Tibial nerve (tissue), 4 donors: ENCODE results near the gene TTC7B. TPM values are rescaled to one million over a fixed set of nuclear protein-coding genes. Genes with fewer than 3 reads are reported as not detected.
A peak's percentile ranks its signal among the peaks of the same experiment; 100 is the strongest.

ENCODE experiments used
- DNase-seq, 2 donors: peaks; one replicate each; pipeline ENCODE4 v3.0.0-alpha.2; 2019; ENCODE audit warnings: low spot score in 2 of 2
- H3K27ac ChIP-seq, 4 donors: fragments of 200-600 bp; sonication (generic) in 3 of 4; one replicate each; pipeline ENCODE4 v1.5.1; 2017 to 2019; ENCODE audit warnings: mild to moderate bottlenecking in 1 of 4
- H3K27me3 ChIP-seq, 2 donors: fragments of 200-600 bp; sonication (generic) in 1 of 2; one replicate each; pipeline versions ENCODE4 v1.5.1 to v1.6.0; 2017 to 2019
- H3K36me3 ChIP-seq, 3 donors: fragments of 200-600 bp; sonication (generic); one replicate each; pipeline ENCODE4 v1.5.1; 2018 to 2019
- H3K4me1 ChIP-seq, 4 donors: fragments of 200-600 bp; sonication (generic) in 3 of 4; one replicate each; pipeline ENCODE4 v1.5.1; 2017 to 2019
- H3K4me3 ChIP-seq, 4 donors: fragments of 200-600 bp; sonication (generic) in 3 of 4; one replicate each; pipeline ENCODE4 v1.5.1; 2017 to 2019; ENCODE audit warnings: mild to moderate bottlenecking in 1 of 4, moderate library complexity in 1 of 4
- H3K9me3 ChIP-seq, 4 donors: fragments of 200-600 bp; sonication (generic) in 3 of 4; one replicate each; pipeline ENCODE4 v1.5.1; 2017 to 2019
- EP300 ChIP-seq, 2 donors: sonication (generic); formaldehyde crosslinking; IDR thresholded peaks; one replicate each; pipeline ENCODE4 v1.6.1; 2017; ENCODE audit warnings: antibody characterized with exemption in 2 of 2, mild to moderate bottlenecking in 1 of 2
- POLR2A ChIP-seq, 2 donors: fragments of 450-650 bp; IDR thresholded peaks; one replicate each; pipeline ENCODE4 v1.6.1; 2017; ENCODE audit warnings: antibody characterized with exemption in 2 of 2, mild to moderate bottlenecking in 2 of 2, moderate library complexity in 2 of 2
- WGBS, 2 donors: methylation state at CpG; one replicate each; pipeline ENCODE4 v1.1.5; 2018; 5-methylcytosine and 5-hydroxymethylcytosine counted together
- total RNA-seq, 4 donors: library from RNA; depleted of rRNA; stranded (reverse); fragments of >200 nt; gene quantifications; one replicate each; pipeline ENCODE4 v1.1.0, GENCODE V29; 2016
- TF ChIP-seq, protein P1 (sequence below), 5 experiments: fragments of 200-600 bp in 3 of 5; fragments of 450-650 bp in 2 of 5; sonication (generic) in 3 of 5; IDR thresholded peaks; one replicate each; pipeline ENCODE4 v1.5.1; 2016 to 2019; ENCODE audit warnings: antibody characterized with exemption in 5 of 5, mild to moderate bottlenecking in 3 of 5, moderate library complexity in 2 of 5

TTC7B gene
- total RNA-seq, 4 donors from 2014 or later, result 25.9 to 44.1 (median 34.4) TPM

DNA sequence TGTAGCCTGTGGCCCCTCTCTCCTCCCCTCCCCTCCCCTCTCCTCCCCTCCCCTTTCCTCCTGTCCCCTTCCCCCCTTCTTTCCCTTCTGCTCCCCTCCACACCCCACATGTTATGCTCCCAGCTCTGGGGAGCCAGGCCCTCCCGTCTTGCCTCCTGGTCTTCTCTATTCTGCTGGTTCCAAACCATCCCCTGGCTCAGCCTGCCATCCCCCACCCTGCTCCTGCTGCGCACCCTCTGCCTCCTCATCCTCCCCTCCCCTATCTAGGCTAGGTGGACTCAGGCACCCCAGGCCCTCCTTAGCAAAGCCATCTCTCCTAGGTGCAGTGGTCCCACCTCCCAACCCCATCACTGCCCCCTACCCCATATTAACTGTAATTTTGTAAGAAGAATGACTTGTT, 319.9 kb downstream of the TTC7B start:
- Histone ChIP-seq H3K4me3 (no peak overlapping the region), H3K9me3 (no peaks in the 10 kb centered on the region), H3K4me1 (peaks cover 0 to 10% (median 7%) of the 10 kb centered on the region in 4 donors), H3K27me3 (no peaks in the 10 kb centered on the region), H3K36me3 (no peaks in the 10 kb centered on the region), H3K27ac (no peak overlapping the region)
- DNase-seq, result no peak
- 70 to 83% methylated on average over 2 of the region's 2 CpGs for WGBS, 2 donors
- TF ChIP-seq EP300 (IDR thresholded peaks at IDR 0.05) (no peak), POLR2A (IDR thresholded peaks at IDR 0.05) (no peak)

- Histone ChIP-seq H3K9me3 (no peaks in the 10 kb centered on the region), H3K27ac (no peak overlapping the region), H3K36me3 (no peaks in the 10 kb centered on the region), H3K27me3 (no peaks in the 10 kb centered on the region), H3K4me3 (no peak overlapping the region), H3K4me1 (peaks cover 0 to 17% (median 14%) of the 10 kb centered on the region in 4 donors)
- DNase-seq, result peak in 1 of 2 donors; percentile 67
- WGBS, 2 donors, result 57 to 63% methylated on average over 12 of the region's 12 CpGs
- TF ChIP-seq, protein P1, sequence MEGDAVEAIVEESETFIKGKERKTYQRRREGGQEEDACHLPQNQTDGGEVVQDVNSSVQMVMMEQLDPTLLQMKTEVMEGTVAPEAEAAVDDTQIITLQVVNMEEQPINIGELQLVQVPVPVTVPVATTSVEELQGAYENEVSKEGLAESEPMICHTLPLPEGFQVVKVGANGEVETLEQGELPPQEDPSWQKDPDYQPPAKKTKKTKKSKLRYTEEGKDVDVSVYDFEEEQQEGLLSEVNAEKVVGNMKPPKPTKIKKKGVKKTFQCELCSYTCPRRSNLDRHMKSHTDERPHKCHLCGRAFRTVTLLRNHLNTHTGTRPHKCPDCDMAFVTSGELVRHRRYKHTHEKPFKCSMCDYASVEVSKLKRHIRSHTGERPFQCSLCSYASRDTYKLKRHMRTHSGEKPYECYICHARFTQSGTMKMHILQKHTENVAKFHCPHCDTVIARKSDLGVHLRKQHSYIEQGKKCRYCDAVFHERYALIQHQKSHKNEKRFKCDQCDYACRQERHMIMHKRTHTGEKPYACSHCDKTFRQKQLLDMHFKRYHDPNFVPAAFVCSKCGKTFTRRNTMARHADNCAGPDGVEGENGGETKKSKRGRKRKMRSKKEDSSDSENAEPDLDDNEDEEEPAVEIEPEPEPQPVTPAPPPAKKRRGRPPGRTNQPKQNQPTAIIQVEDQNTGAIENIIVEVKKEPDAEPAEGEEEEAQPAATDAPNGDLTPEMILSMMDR (IDR thresholded peaks at IDR 0.05), result no peak
- TF ChIP-seq EP300 (IDR thresholded peaks at IDR 0.05) (no peak), POLR2A (IDR thresholded peaks at IDR 0.05) (no peak)
Measured at GRCh38 chr14:90495357-90496276, 320.6 kb downstream of the TTC7B start.

DNA sequence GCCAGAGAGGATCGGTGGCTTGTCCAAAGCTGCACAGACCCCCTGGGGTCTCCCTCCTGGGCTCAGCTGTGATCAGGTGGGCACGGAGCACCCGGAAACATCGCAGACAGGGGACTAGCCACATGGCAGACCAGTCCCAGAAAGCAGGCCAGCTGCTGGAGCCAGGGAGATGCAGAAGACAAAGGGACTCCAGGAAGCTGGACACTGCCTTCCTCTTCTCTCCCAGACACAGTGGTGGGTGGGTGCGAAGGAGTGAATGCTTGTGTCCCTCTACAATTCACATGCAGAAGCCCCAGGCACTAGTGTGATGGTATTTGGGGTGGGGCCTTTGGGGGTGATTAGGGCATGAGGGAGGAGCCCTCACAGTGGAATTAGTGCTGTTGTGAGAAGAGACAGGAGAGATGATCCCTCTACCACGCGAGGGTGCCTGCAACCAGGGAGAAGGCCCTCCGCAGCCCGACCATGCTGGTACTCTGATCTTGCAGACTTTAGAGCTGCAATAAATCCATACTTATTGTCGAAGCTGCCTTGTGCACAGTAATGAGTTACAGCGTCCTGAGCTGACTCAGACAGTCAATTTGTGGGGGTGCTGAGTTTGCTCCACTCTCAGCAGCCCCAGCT, 324.2 kb downstream of the TTC7B start:
- 33 to 56% methylated on average over 8 to 11 of the region's 11 CpGs for WGBS, 2 donors
- no peaks in the 10 kb centered on the region for H3K9me3 ChIP-seq
- H3K27ac ChIP-seq, result peak overlapping the region in 2 of 4 donors; percentile 33 to 64

DNA sequence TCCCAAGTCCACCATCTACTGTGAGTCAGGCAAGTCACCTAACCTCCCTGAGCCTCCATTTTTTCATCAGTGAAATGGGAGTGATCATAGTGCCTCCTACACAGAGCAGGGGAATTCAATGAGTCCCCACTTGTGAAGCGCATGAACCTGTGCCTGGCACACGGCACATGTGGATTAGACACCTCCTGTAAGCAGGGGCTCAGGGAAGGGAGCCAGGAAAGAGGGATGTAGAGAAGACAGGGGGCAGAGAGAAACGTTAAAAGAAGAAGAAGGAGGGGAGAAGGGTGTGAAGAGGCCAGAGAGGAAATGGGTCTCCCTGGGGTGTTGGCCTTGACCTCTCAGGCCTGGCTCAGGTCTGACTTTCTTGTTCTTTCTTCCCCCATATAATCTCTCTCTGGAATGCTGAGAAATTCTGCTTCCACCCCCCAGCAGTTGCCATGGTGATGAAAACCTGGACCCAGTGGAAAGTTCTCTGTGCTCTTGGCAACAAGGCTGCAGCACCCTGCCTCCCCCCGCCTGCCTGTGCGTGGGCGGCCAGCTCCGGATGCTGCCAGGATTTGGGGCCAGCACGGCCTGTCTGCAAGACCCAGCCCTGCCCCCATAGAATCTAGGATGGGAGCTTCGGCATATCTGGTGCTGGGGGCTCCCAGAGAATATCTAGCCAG, 324.9 kb downstream of the TTC7B start:
- Histone ChIP-seq H3K4me1 (peaks cover 0 to 27% (median 16%) of the 10 kb centered on the region in 4 donors), H3K36me3 (no peaks in the 10 kb centered on the region), H3K27me3 (no peaks in the 10 kb centered on the region), H3K4me3 (no peak overlapping the region), H3K27ac (peak overlapping the region in 2 of 4 donors; percentile 33 to 64), H3K9me3 (no peaks in the 10 kb centered on the region)
- TF ChIP-seq POLR2A (IDR thresholded peaks at IDR 0.05) (no peak), EP300 (IDR thresholded peaks at IDR 0.05) (peak in 1 of 2 donors; percentile 76)
- DNase-seq, result peak in 1 of 2 donors; percentile 21
- WGBS, 2 donors, result 22 to 25% methylated on average over 8 to 9 of the region's 9 CpGs

More for the DNA sequence above, 324.2 kb downstream of the TTC7B start:
- no peaks in the 10 kb centered on the region for H3K27me3 ChIP-seq
- no peaks in the 10 kb centered on the region for H3K36me3 ChIP-seq
- TF ChIP-seq EP300 (IDR thresholded peaks at IDR 0.05) (no peak), POLR2A (IDR thresholded peaks at IDR 0.05) (no peak)
- TF ChIP-seq, protein P1 (IDR thresholded peaks at IDR 0.05), result no peak
- no peak for DNase-seq
- H3K4me3 ChIP-seq, result no peak overlapping the region
- H3K4me1 ChIP-seq, result peaks cover 0 to 27% (median 16%) of the 10 kb centered on the region in 4 donors

GRCh38 chr14:90490720-90491050, 325.5 kb downstream of the TTC7B start:
- 85 to 89% methylated on average over 3 of the region's 3 CpGs for WGBS, 2 donors
- TF ChIP-seq POLR2A (IDR thresholded peaks at IDR 0.05) (no peak), EP300 (IDR thresholded peaks at IDR 0.05) (no peak)
- TF ChIP-seq, protein P1 (IDR thresholded peaks at IDR 0.05), result no peak
- H3K4me1 ChIP-seq, result peaks cover 0 to 27% (median 16%) of the 10 kb centered on the region in 4 donors
- H3K27ac ChIP-seq, result peak overlapping the region in 2 of 4 donors; percentile 10 to 58
- H3K9me3 ChIP-seq, result no peaks in the 10 kb centered on the region
- no peak for DNase-seq
- no peaks in the 10 kb centered on the region for H3K36me3 ChIP-seq
- no peak overlapping the region for H3K4me3 ChIP-seq
- no peaks in the 10 kb centered on the region for H3K27me3 ChIP-seq
